SK-N-MC (cell line): Measurements from ENCODE around the gene CD244.
"Not testable (repeated sequence)": the region's sequence is repeated elsewhere in the genome, so short reads cannot be mapped to it uniquely, and the experiment has no call there.

Experiments
- EZH2 ChIP-seq: fragments of 200-600 bp; sonication (generic); IDR thresholded peaks from one replicate; pipeline ENCODE4 v1.6.1; 2017; ENCODE audit warnings: antibody characterized with exemption
- FOXP2 ChIP-seq: optimal IDR thresholded peaks from 2 replicates; pipeline ENCODE3; 2011; ENCODE audit warnings: mild to moderate bottlenecking, moderate library complexity; ENCODE audit not compliant: insufficient read depth; ENCODE audit errors: extremely low read length, control extremely low read depth
- POLR2AphosphoS5 ChIP-seq: IDR thresholded peaks from 2 replicates; pipeline ENCODE4 v1.6.1; 2012; ENCODE audit warnings: mild to moderate bottlenecking, low read depth, low read length, borderline replicate concordance

GRCh38 chr1:160875591-160875990 lies 12.9 kb upstream of the CD244 start:
- not testable (repeated sequence) for TF ChIP-seq EZH2, POLR2AphosphoS5, FOXP2
